Calu3 (cell line): Measurements from ENCODE around the gene FBXW7. TPM values are rescaled to one million over a fixed set of nuclear protein-coding genes. Genes with fewer than 3 reads are reported as not detected.

Experiments used
- BruUV-seq: library from RNA; stranded (reverse); fragments of 400-500 nt; replicated peaks from 2 replicates; lab custom pipeline; 2021; lab: Mats Ljungman, UMichigan
- CTCF ChIA-PET: fragments of 300-600 bp; sonication (Branson Sonifier 250); formaldehyde crosslinking; loops from one replicate; lab custom pipeline; 2022; ENCODE audit warnings: antibody characterized with exemption; lab: Charles Lee
- DNase-seq: peaks from one replicate; pipeline ENCODE4 v3.0.0; 2022
- H3K27ac Mint-ChIP-seq: one replicate; pipeline ENCODE4 v1.8.0; 2022; ENCODE audit warnings: mixed read lengths; ENCODE audit not compliant: unreplicated experiment
- H3K27me3 Mint-ChIP-seq: one replicate; pipeline ENCODE4 v1.8.0; 2022; ENCODE audit warnings: mixed read lengths; ENCODE audit not compliant: unreplicated experiment
- H3K36me3 Mint-ChIP-seq: one replicate; pipeline ENCODE4 v1.8.0; 2022; ENCODE audit warnings: mild to moderate bottlenecking, moderate library complexity, mixed read lengths; ENCODE audit not compliant: insufficient read depth, unreplicated experiment
- H3K4me1 Mint-ChIP-seq: one replicate; pipeline ENCODE4 v1.8.0; 2022; ENCODE audit warnings: mild to moderate bottlenecking, low read depth, mixed read lengths; ENCODE audit not compliant: unreplicated experiment
- H3K4me3 Mint-ChIP-seq: one replicate; pipeline ENCODE4 v1.8.0; 2022; ENCODE audit warnings: mild to moderate bottlenecking, low read depth, moderate library complexity, mixed read lengths; ENCODE audit not compliant: unreplicated experiment
- H3K9me3 Mint-ChIP-seq: one replicate; pipeline ENCODE4 v1.8.0; 2022; ENCODE audit warnings: low read depth, mixed read lengths; ENCODE audit not compliant: unreplicated experiment
- CTCF ChIP-seq: fragments of 200-600 bp; IDR thresholded peaks from one replicate; pipeline ENCODE4 v1.8.0; 2022; ENCODE audit warnings: antibody characterized with exemption; ENCODE audit not compliant: unreplicated experiment
- intact Hi-C: fragments of 100-400 bp; cut with micrococcal nuclease; formaldehyde crosslinking; loops from one replicate; pipeline ENCODE4 v1.10.0; 2022; ENCODE audit not compliant: unreplicated experiment
- total RNA-seq: library from RNA; stranded (reverse); gene quantifications from 2 replicates; pipeline ENCODE4 v1.2.3, GENCODE V29; 2022

FBXW7 gene
- total RNA-seq, 1 experiment from 2014 or later = 38.7 TPM

GRCh38 chr4:152503653-152504290 lies 32.1 kb downstream of the FBXW7 start:
- intact Hi-C loops = loop anchor here (5.0 to 10.0 kb wide), 3 partner anchors 41 to 234 kb away; no protein-coding TSS in a partner anchor
- CTCF ChIA-PET = no interaction called here
- H3K4me3 Mint-ChIP-seq = no peak overlapping the region
- no peaks in the 10 kb centered on the region for H3K9me3 Mint-ChIP-seq
- no peak for DNase-seq
- H3K4me1 Mint-ChIP-seq = peaks cover 1% of the 10 kb centered on the region
- no peak for TF ChIP-seq CTCF
- H3K27me3 Mint-ChIP-seq = no peaks in the 10 kb centered on the region
- no TSS peak for BruUV-seq
- no peaks in the 10 kb centered on the region for H3K36me3 Mint-ChIP-seq
- no peak overlapping the region for H3K27ac Mint-ChIP-seq

GRCh38 chr4:152501846-152502536 lies 33.9 kb downstream of the FBXW7 start:
- CTCF ChIA-PET = interaction anchor here (1.2 kb wide), 2 partner anchors 16 to 142 kb away, joined by 4 read pairs; no protein-coding TSS in a partner anchor
- no peaks in the 10 kb centered on the region for H3K36me3 Mint-ChIP-seq
- DNase-seq = no peak
- no peak overlapping the region for H3K4me3 Mint-ChIP-seq
- intact Hi-C loops = loop anchor here (1.0 to 10.0 kb wide), 4 partner anchors 40 to 235 kb away; no protein-coding TSS in a partner anchor
- peaks cover 17% of the 10 kb centered on the region for H3K4me1 Mint-ChIP-seq
- H3K9me3 Mint-ChIP-seq = no peaks in the 10 kb centered on the region
- TF ChIP-seq CTCF = no peak
- no TSS peak for BruUV-seq
- H3K27ac Mint-ChIP-seq = no peak overlapping the region
- no peaks in the 10 kb centered on the region for H3K27me3 Mint-ChIP-seq

GRCh38 chr4:152500800-152501434 lies 35.0 kb downstream of the FBXW7 start:
- H3K9me3 Mint-ChIP-seq = no peaks in the 10 kb centered on the region
- H3K4me1 Mint-ChIP-seq = peaks cover 17% of the 10 kb centered on the region
- peak; percentile 43 for TF ChIP-seq CTCF
- H3K27me3 Mint-ChIP-seq = no peaks in the 10 kb centered on the region
- no peaks in the 10 kb centered on the region for H3K36me3 Mint-ChIP-seq
- DNase-seq = peak; percentile 58
- no peak overlapping the region for H3K27ac Mint-ChIP-seq
- no peak overlapping the region for H3K4me3 Mint-ChIP-seq
- intact Hi-C loops = loop anchor here (1.0 to 10.0 kb wide), 4 partner anchors 39 to 236 kb away; no protein-coding TSS in a partner anchor
- CTCF ChIA-PET = interaction anchor here (0.7 to 1.4 kb wide), 8 partner anchors 15 to 143 kb away, joined by 3 to 8 read pairs (median 4); partner anchors contain the start of gene FBXW7
- no TSS peak for BruUV-seq

GRCh38 chr4:152500275-152500674 lies 35.6 kb downstream of the FBXW7 start:
- Mint-ChIP-seq H3K4me3 (no peak overlapping the region), H3K9me3 (no peaks in the 10 kb centered on the region), H3K4me1 (peaks cover 17% of the 10 kb centered on the region), H3K27me3 (no peaks in the 10 kb centered on the region), H3K36me3 (no peaks in the 10 kb centered on the region), H3K27ac (no peak overlapping the region)
- intact Hi-C loops = loop anchor here (5.0 to 10.0 kb wide), 3 partner anchors 38 to 237 kb away; no protein-coding TSS in a partner anchor
- DNase-seq = no peak
- BruUV-seq = no TSS peak
- no peak for TF ChIP-seq CTCF
- CTCF ChIA-PET = interaction anchor here (0.7 to 1.4 kb wide), 5 partner anchors 36 to 139 kb away, joined by 3 to 8 read pairs (median 5); partner anchors contain the start of gene FBXW7
